GM18517 (cell line): Measurements from ENCODE around the gene CFAP61.

Experiments
- ATAC-seq: cut with Tn5 transposase; IDR thresholded peaks from one replicate; pipeline ENCODE4 v1.9.1; 2021; ENCODE audit warnings: mild to moderate bottlenecking, moderate library complexity; ENCODE audit not compliant: unreplicated experiment

The CFAP61 gene

GRCh38 chr20:20150241-20150640 lies 97.9 kb downstream of the CFAP61 start:
- no peak for ATAC-seq

GRCh38 chr20:20160520-20160919 lies 108.2 kb downstream of the CFAP61 start:
- ATAC-seq, result no peak

- no peak for ATAC-seq
Measured at GRCh38 chr20:20161611-20162010, 109.3 kb downstream of the CFAP61 start.

- no peak for ATAC-seq
Measured at GRCh38 chr20:20167698-20168097, 115.4 kb downstream of the CFAP61 start.

GRCh38 chr20:20173254-20173653 lies 120.9 kb downstream of the CFAP61 start:
- no peak for ATAC-seq

GRCh38 chr20:20174089-20174835 lies 121.9 kb downstream of the CFAP61 start:
- no peak for ATAC-seq

- no peak for ATAC-seq
Measured at GRCh38 chr20:20181322-20181721, 129.0 kb downstream of the CFAP61 start.

GRCh38 chr20:20184149-20184548 lies 131.8 kb downstream of the CFAP61 start:
- no peak for ATAC-seq

GRCh38 chr20:20184706-20185105 lies 132.4 kb downstream of the CFAP61 start:
- ATAC-seq, result no peak

- no peak for ATAC-seq
Measured at GRCh38 chr20:20188647-20189046, 136.3 kb downstream of the CFAP61 start.

- ATAC-seq, result no peak
Measured at GRCh38 chr20:20192366-20192765, 140.0 kb downstream of the CFAP61 start.

- no peak for ATAC-seq
Measured at GRCh38 chr20:20195021-20195705, 142.8 kb downstream of the CFAP61 start.

- no peak for ATAC-seq
Measured at GRCh38 chr20:20196610-20197009, 144.3 kb downstream of the CFAP61 start.

GRCh38 chr20:20198011-20198410 lies 145.7 kb downstream of the CFAP61 start:
- ATAC-seq, result no peak

GRCh38 chr20:20199361-20200160 lies 147.2 kb downstream of the CFAP61 start:
- ATAC-seq, result no peak

GRCh38 chr20:20201124-20201523 lies 148.8 kb downstream of the CFAP61 start:
- no peak for ATAC-seq

GRCh38 chr20:20201639-20202038 lies 149.3 kb downstream of the CFAP61 start:
- no peak for ATAC-seq

GRCh38 chr20:20202768-20203167 lies 150.4 kb downstream of the CFAP61 start:
- no peak for ATAC-seq

GRCh38 chr20:20203784-20204183 lies 151.5 kb downstream of the CFAP61 start:
- no peak for ATAC-seq

GRCh38 chr20:20204256-20204655 lies 151.9 kb downstream of the CFAP61 start:
- no peak for ATAC-seq

- no peak for ATAC-seq
Measured at GRCh38 chr20:20205141-20205861, 153.0 kb downstream of the CFAP61 start.
